Measurements from ENCODE around the gene RHOT2. TPM values are rescaled to one million over a fixed set of nuclear protein-coding genes. Genes with fewer than 3 reads are reported as not detected.

RHOT2 gene
- total RNA-seq (2014; rRNA removed; shearing (Covaris generic)): 209 and 211 TPM in 2 replicates

- peak; percentile 95 for DNase-seq (ENCODE audit: low spot score)
These were observed at the start of gene RHOT2 for GRCh38 chr16:667780-668518. TSS of gene RHOT2 (plus strand) at chr16:668132. CDS start at chr16:668200, 68 bp downstream.

DNA sequence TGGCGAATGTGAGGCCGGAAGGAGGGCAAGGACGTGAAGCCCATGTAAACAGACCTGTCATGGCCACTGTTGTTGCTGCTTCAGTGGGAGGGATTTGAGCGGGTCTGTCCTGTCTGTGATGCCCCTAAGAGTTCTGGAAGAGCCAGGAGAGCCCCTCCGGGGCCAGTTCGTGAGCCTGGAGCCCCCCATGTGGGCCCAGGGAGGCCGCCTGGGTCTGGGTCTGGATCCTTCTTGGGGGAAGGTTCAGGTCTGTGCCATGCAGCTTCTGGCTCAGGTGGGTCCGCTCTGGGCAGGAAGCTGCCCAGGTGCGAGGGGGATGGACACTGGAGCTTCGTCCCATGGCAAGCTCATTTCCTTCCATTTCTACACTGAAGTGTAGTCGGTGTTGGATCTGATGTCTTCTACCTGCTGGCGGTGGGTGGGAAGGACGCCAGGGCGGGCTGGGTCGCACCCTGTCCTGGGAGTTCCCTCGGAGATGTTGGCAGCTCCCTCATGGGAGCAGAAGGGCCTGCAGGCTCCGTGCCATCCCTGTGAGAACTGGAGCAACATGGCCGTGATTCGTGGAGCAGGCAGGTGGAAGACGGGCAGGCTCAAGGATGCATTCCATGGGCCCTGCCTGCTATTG lies 48.3 kb upstream of the RHOT2 start:
- no peak for DNase-seq (ENCODE audit: low spot score)

- DNase-seq (ENCODE audit: low spot score): no peak
These were observed 47.0 kb upstream of the RHOT2 start for GRCh38 chr16:620700-621525.

GRCh38 chr16:621526-622105 lies 46.3 kb upstream of the RHOT2 start:
- peak; percentile 12 for DNase-seq (ENCODE audit: low spot score)

- DNase-seq (ENCODE audit: low spot score): no peak
These were observed 45.0 kb upstream of the RHOT2 start for GRCh38 chr16:622920-623280.

- DNase-seq (ENCODE audit: low spot score): no peak
These were observed 43.3 kb upstream of the RHOT2 start for GRCh38 chr16:624526-625070.

DNA sequence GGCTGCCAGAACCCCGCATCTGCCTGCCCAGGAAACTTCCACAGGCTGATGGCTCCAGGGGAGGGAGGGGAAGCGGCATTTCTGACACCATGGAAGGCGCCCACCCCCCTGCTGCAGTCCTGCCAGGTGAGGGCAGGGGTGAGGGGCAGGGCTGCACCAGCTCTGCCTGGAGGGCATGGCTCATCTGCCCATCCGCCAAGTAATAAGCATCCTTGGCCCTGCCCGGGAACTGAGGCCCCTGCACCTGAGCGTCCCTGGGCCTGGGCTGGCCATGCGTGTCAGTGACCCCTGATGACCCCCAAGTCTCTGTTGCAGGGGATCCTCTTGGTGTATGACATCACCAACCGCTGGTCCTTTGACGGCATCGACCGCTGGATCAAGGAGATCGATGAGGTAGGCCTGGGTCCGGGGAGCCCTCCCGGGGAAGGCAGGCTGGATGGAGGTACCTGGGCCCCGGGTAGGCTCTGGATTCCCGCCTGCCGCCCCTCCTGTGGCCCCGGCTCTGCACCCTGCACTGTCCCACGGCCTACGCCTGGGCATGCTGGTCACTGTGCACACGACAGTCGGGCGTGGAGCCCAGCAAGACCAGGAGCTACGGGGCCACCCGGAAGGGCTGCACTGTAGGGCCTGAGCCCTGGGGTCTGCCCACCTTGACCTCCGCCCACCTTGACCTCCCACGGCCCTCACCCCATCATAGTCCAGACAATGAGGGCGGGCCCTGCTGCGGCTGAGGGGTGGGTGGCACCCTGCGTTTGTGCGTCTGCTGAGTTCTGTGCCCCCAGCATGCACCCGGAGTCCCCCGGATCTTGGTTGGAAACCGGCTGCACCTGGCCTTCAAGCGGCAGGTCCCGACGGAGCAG lies 42.6 kb upstream of the RHOT2 start:
- DNase-seq (ENCODE audit: low spot score): no peak

GRCh38 chr16:625977-626765 lies 41.8 kb upstream of the RHOT2 start:
- DNase-seq (ENCODE audit: low spot score): no peak

- peak; percentile 84 for DNase-seq (ENCODE audit: low spot score)
These were observed 41.0 kb upstream of the RHOT2 start for GRCh38 chr16:626787-627453.

- DNase-seq (ENCODE audit: low spot score): peak; percentile 85
These were observed 40.3 kb upstream of the RHOT2 start for GRCh38 chr16:627454-628239.

- no peak for DNase-seq (ENCODE audit: low spot score)
These were observed 39.4 kb upstream of the RHOT2 start for GRCh38 chr16:628321-629061.

GRCh38 chr16:629185-629832 lies 38.6 kb upstream of the RHOT2 start:
- DNase-seq (ENCODE audit: low spot score): no peak

GRCh38 chr16:629833-630248 lies 38.1 kb upstream of the RHOT2 start:
- DNase-seq (ENCODE audit: low spot score): no peak

GRCh38 chr16:630249-630814 lies 37.6 kb upstream of the RHOT2 start:
- no peak for DNase-seq (ENCODE audit: low spot score)

- DNase-seq (ENCODE audit: low spot score): peak; percentile 63
These were observed 37.0 kb upstream of the RHOT2 start, which contains the start of gene WFIKKN1 for GRCh38 chr16:630815-631405. TSS of gene WFIKKN1 (plus strand) at chr16:630985. CDS start at chr16:631254, 269 bp downstream.

DNA sequence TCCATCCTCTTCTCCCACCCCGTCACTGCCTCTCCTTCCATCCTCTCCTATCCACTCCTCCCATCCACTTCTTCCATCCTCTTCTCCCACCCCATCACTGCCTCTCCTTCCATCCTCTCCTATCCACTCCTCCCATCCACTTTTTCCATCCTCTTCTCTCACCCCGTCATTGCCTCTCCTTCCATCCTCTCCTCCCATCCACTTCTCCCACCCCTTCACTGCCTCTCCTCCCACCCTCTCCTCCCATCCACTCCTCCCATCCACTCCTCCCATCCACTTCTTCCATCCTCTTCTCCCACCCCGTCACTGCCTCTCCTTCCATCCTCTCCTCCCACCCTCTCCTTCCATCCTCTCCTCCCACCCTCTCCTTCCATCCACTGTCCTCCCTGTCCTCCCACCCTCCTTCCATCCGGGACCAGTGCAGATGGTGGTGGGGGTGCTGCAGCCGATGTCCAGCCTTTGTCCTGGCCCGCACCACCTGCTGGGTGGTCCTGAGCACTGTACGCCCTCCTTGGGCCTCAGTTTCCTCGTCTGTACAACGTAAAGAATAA lies 36.0 kb upstream of the RHOT2 start:
- DNase-seq (ENCODE audit: low spot score): no peak

All from HT-29 (cell line).